HUES48 (cell line): ENCODE data around the gene XAF1.

ENCODE experiments used
- H3K27ac ChIP-seq: one replicate; pipeline ENCODE4 v1.7.0; 2013; ENCODE audit warnings: low read depth, low read length, inconsistent platforms
- H3K27me3 ChIP-seq: 2 replicates; pipeline ENCODE4 v1.6.1; 2013; ENCODE audit warnings: mild to moderate bottlenecking, low read length; ENCODE audit not compliant: control insufficient read depth, insufficient read depth
- H3K36me3 ChIP-seq: 2 replicates; pipeline ENCODE4 v1.6.1; 2013; ENCODE audit warnings: low read length; ENCODE audit not compliant: control insufficient read depth, insufficient read depth
- H3K4me1 ChIP-seq: 2 replicates; pipeline ENCODE4 v1.6.1; 2013; ENCODE audit warnings: mild to moderate bottlenecking, low read length; ENCODE audit not compliant: control insufficient read depth, insufficient read depth
- H3K4me3 ChIP-seq: 2 replicates; pipeline ENCODE4 v1.5.1; 2013; ENCODE audit warnings: mild to moderate bottlenecking, low read depth, low read length
- H3K9ac ChIP-seq: 2 replicates; pipeline ENCODE4 v1.6.1; 2013; ENCODE audit warnings: mild to moderate bottlenecking, low read depth, low read length, moderate library complexity
- H3K9me3 ChIP-seq: 2 replicates; pipeline ENCODE4 v1.6.1; 2013; ENCODE audit warnings: low read length; ENCODE audit not compliant: control insufficient read depth, insufficient read depth

Gene XAF1

GRCh38 chr17:6755731-6756184, at the start of gene XAF1:
TSS of gene XAF1 (plus strand) at chr17:6756046. CDS start at chr17:6756079, 33 bp downstream.
- Histone ChIP-seq H3K9me3 (no peaks in the 10 kb centered on the region), H3K9ac (no peak within 1 kb of the TSS), H3K27me3 (no peaks in the 10 kb centered on the region), H3K27ac (no peak within 1 kb of the TSS), H3K4me3 (no peak within 1 kb of the TSS), H3K36me3 (no peaks in the 10 kb centered on the region), H3K4me1 (peaks cover 15% of the 10 kb centered on the region)

- H3K4me3 ChIP-seq: no peak overlapping the region
- H3K27me3 ChIP-seq: no peaks in the 10 kb centered on the region
- H3K9ac ChIP-seq: no peak overlapping the region
- no peaks in the 10 kb centered on the region for H3K36me3 ChIP-seq
- H3K4me1 ChIP-seq: no peaks in the 10 kb centered on the region
- no peaks in the 10 kb centered on the region for H3K9me3 ChIP-seq
- H3K27ac ChIP-seq: no peak overlapping the region
Measured at GRCh38 chr17:6706499-6706898, 49.3 kb upstream of the XAF1 start.

GRCh38 chr17:6706996-6707395, 48.9 kb upstream of the XAF1 start:
- H3K36me3 ChIP-seq: no peaks in the 10 kb centered on the region
- H3K4me3 ChIP-seq: no peak overlapping the region
- H3K9ac ChIP-seq: no peak overlapping the region
- H3K4me1 ChIP-seq: 0 out of 2 replicates have a peak, but pooled peaks cover 1% of the 10 kb centered on the region
- no peak overlapping the region for H3K27ac ChIP-seq
- H3K9me3 ChIP-seq: no peaks in the 10 kb centered on the region
- peaks cover 4% of the 10 kb centered on the region for H3K27me3 ChIP-seq

GRCh38 chr17:6708357-6708961, 47.4 kb upstream of the XAF1 start:
- H3K27ac ChIP-seq: no peak overlapping the region
- H3K27me3 ChIP-seq: peaks cover 18% of the 10 kb centered on the region
- H3K9me3 ChIP-seq: no peaks in the 10 kb centered on the region
- H3K4me1 ChIP-seq: peaks cover 10% of the 10 kb centered on the region
- no peak overlapping the region for H3K4me3 ChIP-seq
- no peak overlapping the region for H3K9ac ChIP-seq
- H3K36me3 ChIP-seq: no peaks in the 10 kb centered on the region

- H3K27me3 ChIP-seq: peaks cover 33% of the 10 kb centered on the region
Measured at GRCh38 chr17:6710317-6710716, 45.5 kb upstream of the XAF1 start.

GRCh38 chr17:6711081-6711674, 44.7 kb upstream of the XAF1 start:
- Histone ChIP-seq H3K9ac (no peak overlapping the region), H3K27ac (no peak overlapping the region), H3K27me3 (peaks cover 33% of the 10 kb centered on the region)

More at GRCh38 chr17:6710317-6710716, 45.5 kb upstream of the XAF1 start:
- Histone ChIP-seq H3K4me3 (no peak overlapping the region), H3K27ac (no peak overlapping the region), H3K9me3 (no peaks in the 10 kb centered on the region), H3K36me3 (no peaks in the 10 kb centered on the region), H3K4me1 (peaks cover 10% of the 10 kb centered on the region), H3K9ac (no peak overlapping the region)

GRCh38 chr17:6711681-6712057, 44.2 kb upstream of the XAF1 start:
- Histone ChIP-seq H3K27ac (no peak overlapping the region), H3K4me1 (peaks cover 10% of the 10 kb centered on the region), H3K27me3 (peaks cover 33% of the 10 kb centered on the region), H3K4me3 (no peak overlapping the region), H3K36me3 (no peaks in the 10 kb centered on the region), H3K9me3 (peaks cover 3% of the 10 kb centered on the region; the same call in 1 of the 2 replicates), H3K9ac (no peak overlapping the region)

More at GRCh38 chr17:6711081-6711674, 44.7 kb upstream of the XAF1 start:
- H3K4me1 ChIP-seq: peaks cover 10% of the 10 kb centered on the region
- H3K4me3 ChIP-seq: no peak overlapping the region
- no peaks in the 10 kb centered on the region for H3K36me3 ChIP-seq
- peaks cover 3% of the 10 kb centered on the region; the same call in 1 of the 2 replicates for H3K9me3 ChIP-seq

GRCh38 chr17:6712058-6712853, 43.6 kb upstream of the XAF1 start:
- peaks cover 33% of the 10 kb centered on the region for H3K27me3 ChIP-seq
- H3K4me1 ChIP-seq: peaks cover 10% of the 10 kb centered on the region
- peak overlapping the region; percentile 12 for H3K27ac ChIP-seq
- no peak overlapping the region for H3K9ac ChIP-seq
- peak overlapping the region; percentile 60 for H3K4me3 ChIP-seq
- peaks cover 3% of the 10 kb centered on the region; the same call in 1 of the 2 replicates for H3K9me3 ChIP-seq
- no peaks in the 10 kb centered on the region for H3K36me3 ChIP-seq

GRCh38 chr17:6712854-6713129, 43.1 kb upstream of the XAF1 start:
- peaks cover 10% of the 10 kb centered on the region for H3K4me1 ChIP-seq
- no peak overlapping the region for H3K27ac ChIP-seq
- peaks cover 33% of the 10 kb centered on the region for H3K27me3 ChIP-seq
- no peak overlapping the region for H3K9ac ChIP-seq
- no peaks in the 10 kb centered on the region for H3K36me3 ChIP-seq
- H3K4me3 ChIP-seq: peak overlapping the region; percentile 60
- peaks cover 3% of the 10 kb centered on the region; the same call in 1 of the 2 replicates for H3K9me3 ChIP-seq

- Histone ChIP-seq H3K4me3 (peak within 1 kb of the TSS; percentile 60), H3K27ac (peak within 1 kb of the TSS; percentile 12), H3K4me1 (peaks cover 10% of the 10 kb centered on the region), H3K9ac (no peak within 1 kb of the TSS), H3K36me3 (no peaks in the 10 kb centered on the region), H3K9me3 (peaks cover 3% of the 10 kb centered on the region; the same call in 1 of the 2 replicates), H3K27me3 (peaks cover 33% of the 10 kb centered on the region)
Measured at GRCh38 chr17:6713130-6713917, 42.5 kb upstream of the XAF1 start, which contains the start of gene SLC13A5. TSS of gene SLC13A5 (minus strand) at chr17:6713369. CDS start at chr17:6713333, 36 bp downstream.
